ENCODE data around the gene C1orf122. TPM values are rescaled to one million over a fixed set of nuclear protein-coding genes. Genes with fewer than 3 reads are reported as not detected.

C1orf122 gene
- total RNA-seq, 1 donor from 2014 or later = 26.1 TPM

DNA sequence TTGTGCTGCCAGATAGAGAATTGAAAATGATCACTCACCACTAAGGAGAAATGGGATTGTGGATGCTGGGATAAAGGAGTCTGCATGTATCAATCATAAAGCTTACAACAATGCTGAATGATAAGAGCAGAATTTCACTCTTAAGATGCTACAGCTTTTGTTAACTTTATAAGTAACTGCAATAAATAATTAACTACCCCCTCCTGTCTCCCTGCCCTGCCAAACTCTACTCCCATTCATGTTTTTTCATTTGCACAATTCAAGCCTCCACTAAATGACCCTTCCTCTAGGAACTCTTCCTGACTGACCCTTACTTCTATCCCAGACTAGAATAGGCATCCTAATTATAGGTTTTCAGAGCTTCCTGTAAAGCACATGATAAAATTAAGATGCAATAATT lies 36.9 kb downstream of the C1orf122 start:
- no peak for DNase-seq (ENCODE audit: low read depth)
- Histone ChIP-seq H3K27me3 (ENCODE audit: control insufficient read depth, insufficient read depth, low read length) (no peaks in the 10 kb centered on the region), H3K36me3 (ENCODE audit: control insufficient read depth, insufficient read depth, low read length) (peaks cover 11% of the 10 kb centered on the region), H3K4me3 (ENCODE audit: low read depth, low read length) (no peak overlapping the region)
- TF ChIP-seq, protein P1, sequence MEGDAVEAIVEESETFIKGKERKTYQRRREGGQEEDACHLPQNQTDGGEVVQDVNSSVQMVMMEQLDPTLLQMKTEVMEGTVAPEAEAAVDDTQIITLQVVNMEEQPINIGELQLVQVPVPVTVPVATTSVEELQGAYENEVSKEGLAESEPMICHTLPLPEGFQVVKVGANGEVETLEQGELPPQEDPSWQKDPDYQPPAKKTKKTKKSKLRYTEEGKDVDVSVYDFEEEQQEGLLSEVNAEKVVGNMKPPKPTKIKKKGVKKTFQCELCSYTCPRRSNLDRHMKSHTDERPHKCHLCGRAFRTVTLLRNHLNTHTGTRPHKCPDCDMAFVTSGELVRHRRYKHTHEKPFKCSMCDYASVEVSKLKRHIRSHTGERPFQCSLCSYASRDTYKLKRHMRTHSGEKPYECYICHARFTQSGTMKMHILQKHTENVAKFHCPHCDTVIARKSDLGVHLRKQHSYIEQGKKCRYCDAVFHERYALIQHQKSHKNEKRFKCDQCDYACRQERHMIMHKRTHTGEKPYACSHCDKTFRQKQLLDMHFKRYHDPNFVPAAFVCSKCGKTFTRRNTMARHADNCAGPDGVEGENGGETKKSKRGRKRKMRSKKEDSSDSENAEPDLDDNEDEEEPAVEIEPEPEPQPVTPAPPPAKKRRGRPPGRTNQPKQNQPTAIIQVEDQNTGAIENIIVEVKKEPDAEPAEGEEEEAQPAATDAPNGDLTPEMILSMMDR (IDR thresholded peaks at IDR 0.05; ENCODE audit: insufficient read depth, low read length, severe bottlenecking) = no peak
- FAIRE-seq = no peak

DNA sequence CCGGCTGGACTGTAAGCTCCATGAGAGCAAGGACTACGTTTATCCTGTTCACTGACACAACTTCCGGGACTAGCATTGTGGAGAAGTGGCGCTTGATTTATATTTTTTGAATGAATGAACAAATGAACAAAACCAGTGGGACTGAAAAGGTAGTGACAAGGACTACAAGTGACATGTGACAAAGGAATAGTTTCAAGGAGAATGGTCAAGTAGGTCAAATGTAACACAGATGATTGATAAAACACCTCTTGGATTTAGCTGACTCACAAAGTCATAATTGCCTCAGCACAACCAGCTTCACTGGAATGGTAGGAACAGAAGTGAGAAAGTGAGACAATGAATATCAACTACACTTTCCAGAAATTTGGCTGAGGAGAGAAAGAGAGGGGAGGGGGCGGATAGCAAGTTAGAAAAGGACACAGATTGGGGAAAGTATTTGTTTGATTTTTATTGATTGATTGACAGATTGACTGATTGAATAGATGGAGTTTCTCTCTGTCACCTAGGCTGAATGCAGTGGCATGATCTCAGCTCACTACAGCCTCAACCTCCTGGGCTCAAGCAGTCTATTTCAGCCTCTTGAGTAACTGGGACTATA lies 37.6 kb downstream of the C1orf122 start:
- H3K27me3 ChIP-seq (ENCODE audit: control insufficient read depth, insufficient read depth, low read length) = no peaks in the 10 kb centered on the region
- no peak overlapping the region for H3K4me3 ChIP-seq (ENCODE audit: low read depth, low read length)
- H3K36me3 ChIP-seq (ENCODE audit: control insufficient read depth, insufficient read depth, low read length) = peaks cover 7% of the 10 kb centered on the region
- DNase-seq (ENCODE audit: low read depth) = no peak
- no peak for FAIRE-seq
- TF ChIP-seq, protein P1 (IDR thresholded peaks at IDR 0.05; ENCODE audit: insufficient read depth, low read length, severe bottlenecking) = no peak

DNA sequence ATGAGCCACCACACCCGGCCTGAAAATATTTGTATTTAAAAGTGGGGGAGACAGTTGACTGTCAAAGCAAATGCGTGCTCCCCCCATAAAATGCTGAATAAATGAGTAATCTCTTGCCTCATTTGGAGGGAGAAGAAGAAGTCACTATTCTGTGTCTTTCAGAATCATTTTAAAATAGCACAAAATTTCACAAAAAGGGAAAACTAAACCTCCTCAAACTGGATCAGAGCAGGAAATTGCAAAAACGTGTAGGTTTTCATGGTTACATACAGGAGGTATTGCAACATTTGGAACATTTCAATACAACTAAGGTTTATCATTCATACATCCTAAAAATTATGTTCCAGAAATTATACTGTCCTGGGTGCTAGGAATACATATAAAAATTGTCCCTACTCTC lies 38.2 kb downstream of the C1orf122 start:
- Histone ChIP-seq H3K27me3 (ENCODE audit: control insufficient read depth, insufficient read depth, low read length) (no peaks in the 10 kb centered on the region), H3K4me3 (ENCODE audit: low read depth, low read length) (no peak overlapping the region), H3K36me3 (ENCODE audit: control insufficient read depth, insufficient read depth, low read length) (peaks cover 6% of the 10 kb centered on the region)
- DNase-seq (ENCODE audit: low read depth) = no peak
- TF ChIP-seq, protein P1 (IDR thresholded peaks at IDR 0.05; ENCODE audit: insufficient read depth, low read length, severe bottlenecking) = no peak
- no peak for FAIRE-seq

DNA sequence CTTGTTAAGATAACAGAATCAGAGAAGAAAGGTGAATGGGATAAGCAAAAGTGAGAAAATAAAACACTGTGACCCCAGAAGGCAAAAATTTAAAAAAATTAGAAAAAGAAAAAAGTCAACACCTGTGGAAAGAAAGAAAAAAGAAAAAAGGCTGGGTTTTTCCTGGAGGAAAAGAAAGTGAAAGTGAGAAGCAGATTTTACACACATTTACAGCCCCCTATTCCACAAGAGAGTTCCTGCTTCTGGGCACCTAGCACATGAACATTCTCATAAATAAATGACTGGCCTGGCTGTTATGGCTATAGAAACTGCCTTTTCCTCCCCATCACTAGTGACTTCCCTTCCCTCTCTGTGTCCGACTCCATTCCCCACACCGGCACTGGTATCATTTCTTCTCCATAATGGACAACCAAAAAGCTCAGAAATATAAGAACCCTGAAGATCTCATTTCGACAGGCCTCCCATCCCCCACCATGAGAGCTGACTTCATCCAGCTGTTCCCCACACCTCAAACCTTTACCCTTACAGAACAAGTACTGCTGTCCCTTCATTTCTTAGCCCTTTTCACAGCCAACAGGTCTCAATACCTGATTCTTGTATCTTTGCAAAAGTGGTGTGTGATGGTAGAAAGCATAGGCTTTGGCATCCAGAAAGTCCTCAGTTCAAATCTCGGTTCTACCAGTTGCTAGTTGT lies 39.2 kb downstream of the C1orf122 start:
- no peak overlapping the region for H3K4me3 ChIP-seq (ENCODE audit: low read depth, low read length)
- no peaks in the 10 kb centered on the region for H3K27me3 ChIP-seq (ENCODE audit: control insufficient read depth, insufficient read depth, low read length)
- FAIRE-seq (no peak), DNase-seq (ENCODE audit: low read depth) (no peak)
- TF ChIP-seq, protein P1 (IDR thresholded peaks at IDR 0.05; ENCODE audit: insufficient read depth, low read length, severe bottlenecking) = no peak
- H3K36me3 ChIP-seq (ENCODE audit: control insufficient read depth, insufficient read depth, low read length) = peaks cover 3% of the 10 kb centered on the region

DNA sequence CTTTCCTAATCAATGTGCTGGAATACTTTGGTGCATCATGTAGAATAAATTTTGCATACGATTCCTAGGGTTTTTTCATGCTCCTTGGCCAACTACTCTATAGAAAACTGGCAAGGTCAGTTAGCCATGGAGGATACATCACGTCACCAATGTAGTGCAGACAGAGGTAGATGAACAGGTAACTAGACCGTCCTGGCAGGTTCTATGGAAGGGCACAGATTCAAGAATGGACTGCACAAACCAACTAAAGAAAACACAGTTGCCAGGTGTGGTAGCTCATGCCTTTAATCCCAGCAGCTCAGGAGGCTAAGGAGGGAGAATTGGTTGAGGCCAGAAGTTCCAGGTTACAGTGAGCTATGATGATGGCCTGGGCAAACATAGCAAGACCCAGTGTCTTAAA lies 41.9 kb downstream of the C1orf122 start:
- FAIRE-seq = no peak
- TF ChIP-seq, protein P1 (IDR thresholded peaks at IDR 0.05; ENCODE audit: insufficient read depth, low read length, severe bottlenecking) = no peak
- no peaks in the 10 kb centered on the region for H3K27me3 ChIP-seq (ENCODE audit: control insufficient read depth, insufficient read depth, low read length)
- H3K36me3 ChIP-seq (ENCODE audit: control insufficient read depth, insufficient read depth, low read length) = peaks cover 7% of the 10 kb centered on the region
- DNase-seq (ENCODE audit: low read depth) = no peak
- H3K4me3 ChIP-seq (ENCODE audit: low read depth, low read length) = no peak overlapping the region
